HG03354 (cell line): Measurements from ENCODE around the gene NEDD9.

Source experiments
- ATAC-seq: cut with Tn5 transposase; IDR thresholded peaks from one replicate; pipeline ENCODE4 v1.9.1; 2021; ENCODE audit warnings: mild to moderate bottlenecking; ENCODE audit not compliant: unreplicated experiment, poor library complexity, severe bottlenecking

NEDD9 gene

GRCh38 chr6:11221623-11222384 is 10.7 kb downstream of the NEDD9 start:
- ATAC-seq: no peak

- no peak for ATAC-seq
These were observed 13.1 kb downstream of the NEDD9 start for GRCh38 chr6:11219400-11219834.

DNA sequence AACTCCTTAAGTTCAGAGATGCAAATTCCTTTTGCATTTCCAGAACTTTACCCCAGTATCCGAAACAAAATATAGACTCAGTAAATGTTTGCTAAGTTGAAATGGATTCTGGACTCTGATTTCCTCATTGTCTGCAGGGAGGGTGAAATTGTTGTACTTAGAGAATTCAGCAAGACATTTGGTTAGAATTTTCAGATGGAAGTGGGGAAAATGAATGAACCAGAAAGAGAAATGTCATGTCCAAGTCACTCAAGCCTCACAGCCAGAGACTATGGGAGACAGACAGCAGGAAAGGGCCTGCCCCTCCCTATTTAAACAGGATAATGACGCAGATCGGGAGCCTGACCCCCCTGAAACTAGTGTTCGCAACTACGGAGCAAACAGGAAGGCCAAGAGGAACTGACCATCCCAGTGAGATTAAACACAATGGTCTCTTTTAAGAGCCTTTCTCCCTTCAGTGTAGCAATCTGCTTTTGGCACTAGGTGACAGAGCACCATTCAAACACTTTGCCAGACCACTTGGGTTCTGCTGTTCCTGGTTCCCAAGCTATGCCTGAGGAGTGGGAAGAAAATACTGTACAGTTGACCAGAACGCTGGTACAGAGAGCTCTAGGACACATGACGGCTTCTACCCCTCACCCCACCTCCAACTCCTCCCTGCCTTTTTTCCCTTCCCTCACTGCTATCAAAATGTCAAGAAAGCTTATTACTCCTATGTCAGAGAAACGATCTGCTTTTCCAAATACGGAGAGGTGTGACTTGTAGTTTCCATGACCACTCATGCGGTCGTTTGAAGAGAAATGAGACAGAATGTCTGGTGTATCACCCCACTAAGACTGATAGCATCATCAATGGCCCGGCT is 13.7 kb downstream of the NEDD9 start:
- no peak for ATAC-seq

GRCh38 chr6:11218102-11218442 is 14.4 kb downstream of the NEDD9 start:
- peak; percentile 35 for ATAC-seq

DNA sequence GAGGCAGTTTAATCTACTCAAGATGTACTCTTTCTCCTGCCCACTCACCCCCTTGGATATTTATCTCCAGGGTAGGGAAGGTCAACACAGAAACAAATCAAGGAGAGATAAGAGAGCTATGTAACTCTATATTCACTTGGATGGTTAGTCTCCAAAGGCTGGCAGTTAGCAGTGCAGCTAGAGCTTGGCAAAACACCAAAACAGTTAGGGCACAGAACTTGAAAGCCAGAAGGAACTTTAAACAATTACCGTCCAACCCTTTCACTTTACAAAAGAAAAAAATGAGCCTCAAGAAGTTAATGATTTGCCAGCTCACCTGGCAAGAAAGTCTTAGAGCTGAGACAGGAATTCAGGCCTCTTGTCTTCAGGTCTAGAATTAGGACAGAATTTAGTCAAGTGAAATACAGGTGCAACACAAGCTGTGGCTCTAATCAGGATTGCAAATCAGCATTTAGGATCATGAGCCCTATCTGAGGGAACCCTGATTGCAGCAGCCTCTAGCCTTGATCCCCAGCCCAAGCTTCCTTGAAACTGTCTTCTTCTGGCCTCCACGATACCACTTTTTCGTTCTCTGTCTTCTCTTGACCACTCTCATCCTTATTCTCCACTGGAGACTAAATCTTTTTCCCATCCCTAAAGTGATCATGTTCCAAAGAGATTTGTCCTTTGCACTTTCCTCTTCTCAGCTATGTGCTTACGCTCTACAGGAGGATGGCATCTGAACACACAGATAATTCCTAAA is 14.9 kb downstream of the NEDD9 start:
- peak; percentile 47 for ATAC-seq

DNA sequence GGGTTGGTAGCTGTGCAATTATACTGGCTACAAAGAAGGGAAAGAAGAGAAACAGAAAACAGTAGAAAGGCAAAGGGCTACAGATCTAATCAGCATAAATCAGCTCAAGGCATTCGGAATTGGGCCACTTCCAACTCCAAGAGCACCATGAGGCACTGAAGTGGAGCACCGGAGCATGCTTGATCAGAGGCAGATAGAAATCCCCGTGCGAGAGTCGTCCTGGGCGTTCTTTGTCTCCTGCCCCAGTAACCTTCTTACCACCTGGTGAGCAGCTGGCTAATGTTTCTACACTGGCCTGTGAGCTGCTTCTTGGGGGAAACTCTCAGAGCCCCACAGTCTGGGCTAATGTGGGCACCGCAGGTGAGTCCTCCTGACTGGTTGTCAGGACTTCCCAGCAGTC is 16.7 kb downstream of the NEDD9 start:
- ATAC-seq: no peak

DNA sequence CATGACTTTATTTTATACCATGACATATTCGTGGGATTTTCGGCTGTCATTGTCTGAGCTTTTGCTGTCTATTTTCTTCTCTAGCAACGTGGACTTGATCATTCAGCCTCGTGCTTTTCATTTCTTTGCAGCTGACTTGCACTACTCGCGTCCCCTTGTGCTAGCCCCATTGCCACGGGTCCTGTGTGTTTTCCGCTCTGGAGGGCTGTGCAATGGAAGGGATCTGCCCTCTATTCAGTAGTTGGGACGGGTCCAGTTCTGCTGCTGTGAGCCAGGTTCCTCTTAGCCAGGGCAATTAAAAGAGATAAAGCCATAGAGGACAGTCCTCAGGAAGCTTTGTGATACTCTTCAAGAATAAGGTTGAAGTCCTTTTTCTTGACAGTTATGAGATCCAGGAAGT is 17.6 kb downstream of the NEDD9 start:
- no peak for ATAC-seq

GRCh38 chr6:11214084-11214833 is 18.2 kb downstream of the NEDD9 start:
- no peak for ATAC-seq

- no peak for ATAC-seq
These were observed 18.9 kb downstream of the NEDD9 start for GRCh38 chr6:11213422-11214021.

GRCh38 chr6:11212664-11213063 is 19.8 kb downstream of the NEDD9 start:
- ATAC-seq: no peak

- ATAC-seq: no peak
These were observed 21.2 kb downstream of the NEDD9 start for GRCh38 chr6:11211254-11211653.

DNA sequence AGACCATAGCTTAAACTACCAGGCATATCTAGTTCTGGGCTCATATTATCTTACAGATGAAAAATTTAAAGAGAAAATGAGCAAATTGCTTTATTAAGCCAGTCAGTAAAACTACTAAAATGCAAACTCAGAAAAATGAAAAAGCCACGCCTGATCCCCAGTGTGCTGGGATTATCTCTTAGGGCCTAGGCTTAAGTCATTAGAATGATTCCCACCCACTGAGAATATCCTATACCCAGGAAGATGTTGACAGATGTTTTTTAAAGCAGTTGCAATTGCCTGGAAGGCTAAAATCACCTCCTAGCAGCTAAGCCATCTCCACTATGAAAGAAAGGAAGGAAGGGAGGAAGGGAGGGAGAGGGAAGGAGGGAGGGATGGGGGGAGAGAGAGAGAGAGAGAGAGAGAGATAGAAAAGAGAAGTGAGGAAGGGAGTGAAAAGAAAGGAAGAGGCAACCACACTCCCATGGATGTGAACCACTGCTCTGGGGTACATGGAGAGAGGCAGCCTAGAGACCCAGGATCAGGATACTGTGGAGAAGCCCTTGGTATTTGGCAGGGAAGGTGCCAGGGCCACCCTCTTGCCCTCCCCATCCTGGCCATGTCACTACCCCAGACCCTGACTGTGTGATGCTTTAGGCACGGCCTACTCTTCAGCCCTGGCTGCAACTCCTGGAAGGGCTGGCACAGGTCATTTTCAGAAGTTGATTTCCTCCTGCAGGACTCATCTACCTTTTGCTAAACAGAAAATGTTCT is 21.9 kb downstream of the NEDD9 start:
- ATAC-seq: no peak

- ATAC-seq: no peak
These were observed 22.6 kb downstream of the NEDD9 start for GRCh38 chr6:11209906-11210305.

DNA sequence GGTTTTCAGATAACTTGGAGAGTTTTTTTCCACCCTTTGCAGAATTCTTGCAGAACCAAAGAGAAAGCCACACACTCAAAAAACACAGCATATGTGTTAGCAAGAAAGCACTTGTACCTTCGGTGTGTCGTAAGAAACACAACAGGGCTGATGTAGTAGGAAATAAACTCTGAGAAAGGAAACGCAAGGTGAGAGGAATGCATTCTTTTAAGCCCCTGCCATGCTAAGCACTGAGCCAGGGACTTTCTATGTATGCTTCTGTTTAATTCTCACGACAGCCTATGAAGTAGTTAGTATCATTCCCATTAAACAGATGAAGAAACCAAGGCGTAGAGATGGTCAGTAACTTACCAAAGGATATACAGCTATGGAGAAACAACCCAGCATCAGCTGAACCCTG is 23.1 kb downstream of the NEDD9 start:
- ATAC-seq: no peak

DNA sequence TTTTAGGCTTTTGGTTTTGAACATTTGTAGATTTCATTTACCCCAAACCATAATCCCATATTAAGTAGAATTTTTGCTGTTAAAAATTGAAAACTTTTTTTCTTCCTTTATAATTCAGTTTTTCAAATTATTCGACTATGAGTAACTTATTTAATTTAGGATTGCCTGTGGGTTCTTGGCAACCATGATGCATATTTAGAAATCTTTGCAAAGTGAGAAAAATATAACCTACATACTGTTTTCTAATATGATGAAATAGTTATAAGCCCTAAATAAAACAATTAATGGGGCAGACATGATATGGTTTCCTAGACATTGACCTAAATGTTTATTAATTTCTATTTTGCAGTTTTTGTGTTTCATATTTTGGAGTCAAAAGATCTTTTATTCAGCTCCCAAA is 23.6 kb downstream of the NEDD9 start:
- no peak for ATAC-seq

GRCh38 chr6:11208267-11208666 is 24.2 kb downstream of the NEDD9 start:
- no peak for ATAC-seq

DNA sequence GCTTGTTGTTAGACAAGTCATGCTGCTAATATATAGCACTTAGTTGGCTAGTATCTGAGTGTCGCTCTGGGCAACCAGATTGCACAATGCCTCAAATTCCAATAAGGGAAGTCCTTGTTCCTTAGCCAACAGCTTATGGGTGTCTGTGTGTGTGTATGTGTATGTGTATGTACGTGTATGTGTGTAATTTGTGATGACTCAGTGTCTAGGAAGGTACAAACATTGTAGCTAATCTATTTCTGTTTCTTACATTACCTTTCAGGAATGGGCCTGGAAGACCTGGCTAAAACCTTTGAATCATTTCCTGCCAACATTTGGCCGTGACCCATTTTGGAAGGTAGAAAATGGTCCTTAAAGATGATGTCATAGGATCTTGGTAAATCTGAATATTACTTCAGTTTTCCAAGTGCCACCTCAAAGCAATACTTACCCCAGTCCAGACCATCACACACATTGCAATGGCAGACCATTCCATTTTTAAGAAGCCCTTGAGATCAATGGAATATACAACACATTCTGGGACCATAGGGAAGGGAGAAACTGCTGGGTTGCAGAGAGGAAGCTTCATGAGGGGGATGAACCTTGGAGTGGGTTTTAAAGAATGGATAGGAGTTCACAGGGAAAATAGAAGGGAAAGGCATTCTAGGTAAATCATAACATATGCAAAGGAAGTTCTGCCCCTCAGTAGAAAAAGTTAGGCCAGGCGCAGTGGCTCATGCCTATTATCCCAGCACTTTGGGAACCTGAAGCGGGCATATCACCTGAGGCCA is 25.1 kb downstream of the NEDD9 start:
- no peak for ATAC-seq

GRCh38 chr6:11206576-11206975 is 25.9 kb downstream of the NEDD9 start:
- no peak for ATAC-seq
